IPS-NIHi7 (cell line): Measurements from ENCODE around the gene GPATCH8.

Source experiments
- DNase-seq: peaks from one replicate; pipeline ENCODE4 v3.0.0; 2012; ENCODE audit warnings: mixed read lengths; ENCODE audit errors: extremely low spot score

Gene GPATCH8

DNA sequence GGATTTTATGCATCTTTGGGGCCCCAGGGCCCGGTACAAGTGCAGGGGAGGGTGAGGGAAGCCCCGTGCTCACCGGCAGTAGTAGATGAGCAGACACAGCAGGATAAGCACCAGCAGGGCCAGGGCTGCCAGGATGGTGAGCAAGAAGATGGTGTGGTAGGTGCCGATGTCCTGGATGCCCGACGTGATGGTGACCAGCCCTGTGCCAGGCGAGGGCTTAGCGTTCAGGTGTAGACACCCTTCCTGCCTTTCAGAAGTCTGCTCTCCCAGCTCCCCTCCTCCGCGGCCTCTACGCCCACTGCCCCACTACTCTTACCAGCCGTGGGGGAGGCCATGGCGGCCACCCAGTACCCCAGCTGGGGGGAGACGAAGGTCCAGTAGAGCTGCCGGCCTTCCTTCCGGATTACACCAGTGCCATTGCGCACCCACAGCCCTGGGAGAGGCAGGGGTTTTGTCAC is 147.5 kb downstream of the GPATCH8 start:
- no peak for DNase-seq

DNA sequence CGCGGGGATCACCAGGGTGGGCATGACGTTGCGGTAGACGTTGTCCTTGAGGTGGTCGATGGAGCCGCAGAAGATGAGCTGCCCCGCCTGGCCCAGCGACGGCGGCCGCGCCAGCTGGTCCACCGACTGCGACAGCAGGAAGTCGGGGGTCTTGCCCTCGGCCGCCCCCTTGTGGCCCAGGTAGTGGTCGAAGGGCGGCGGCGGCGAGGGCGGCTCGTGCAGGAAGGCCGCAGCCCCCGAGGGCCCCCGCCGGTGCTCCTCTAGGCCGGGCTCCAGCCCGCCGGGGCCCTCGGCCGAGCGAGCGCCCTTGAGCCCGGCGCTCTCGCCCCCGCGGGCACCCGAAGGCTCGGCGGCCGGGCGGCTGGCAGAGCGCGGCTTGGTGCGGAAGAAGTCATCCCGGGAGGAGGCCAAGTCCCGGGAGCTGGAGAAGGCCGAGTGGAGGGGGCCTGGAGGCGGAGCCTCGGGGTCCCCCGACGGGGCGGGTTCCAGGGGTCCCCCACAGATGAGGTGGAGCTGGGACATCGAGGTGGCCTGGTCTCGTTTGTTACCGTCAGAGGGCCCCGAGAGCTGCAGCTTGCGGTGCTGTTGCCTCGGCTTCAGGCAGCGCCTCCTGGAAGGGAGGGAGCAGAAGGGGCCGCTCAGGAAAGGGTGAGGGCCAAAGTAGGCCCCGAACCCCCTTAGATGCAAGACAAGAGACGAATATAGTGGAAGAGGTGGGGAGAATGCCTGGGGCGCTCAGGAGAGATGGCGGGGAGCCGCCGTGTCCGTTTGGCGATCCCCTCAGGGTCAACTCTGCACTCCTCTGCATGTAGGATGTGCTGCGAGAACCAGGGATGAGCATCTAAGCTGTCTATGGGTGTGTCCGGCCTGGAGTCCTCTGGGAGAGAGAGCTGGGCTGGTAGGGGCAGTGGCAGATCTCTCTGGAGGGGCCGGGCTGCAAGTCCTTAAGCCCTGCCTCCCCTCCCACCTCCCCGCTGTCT is 148.3 kb downstream of the GPATCH8 start:
- peak; percentile 87 for DNase-seq

DNA sequence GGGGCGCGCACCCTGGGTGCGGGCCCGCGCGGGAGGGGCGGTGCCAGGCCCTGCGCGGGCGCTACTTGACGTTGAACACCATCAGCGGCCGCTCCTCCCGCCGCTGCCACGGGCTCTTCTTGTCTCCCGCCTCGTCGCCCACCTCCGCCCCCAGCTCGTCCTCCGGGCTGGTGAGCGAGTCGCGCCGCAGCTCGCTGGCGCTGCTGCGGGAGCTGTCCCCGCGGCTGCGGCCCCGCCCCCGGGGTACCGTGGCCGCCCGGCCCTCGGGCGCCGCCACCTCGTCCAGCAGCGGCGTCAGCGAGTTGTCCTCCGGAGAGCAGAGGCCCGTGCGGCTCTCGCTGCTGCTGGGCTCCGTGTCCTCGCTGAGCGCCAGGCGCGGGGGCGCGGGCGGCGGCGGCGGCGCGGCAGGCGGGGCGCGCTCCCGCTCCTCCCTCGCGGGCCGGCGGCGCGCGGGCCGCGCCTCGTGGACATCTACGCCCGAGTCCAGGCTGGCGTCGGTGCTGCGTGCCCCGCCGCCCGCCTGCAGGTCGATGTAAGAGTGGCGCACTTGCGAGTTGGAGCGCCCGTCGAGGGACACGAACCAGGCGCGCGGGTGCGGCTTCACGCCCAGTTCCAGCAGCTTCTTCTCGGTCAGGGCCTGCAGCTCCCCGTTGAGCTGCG is 149.4 kb downstream of the GPATCH8 start:
- DNase-seq = peak; percentile 58

DNA sequence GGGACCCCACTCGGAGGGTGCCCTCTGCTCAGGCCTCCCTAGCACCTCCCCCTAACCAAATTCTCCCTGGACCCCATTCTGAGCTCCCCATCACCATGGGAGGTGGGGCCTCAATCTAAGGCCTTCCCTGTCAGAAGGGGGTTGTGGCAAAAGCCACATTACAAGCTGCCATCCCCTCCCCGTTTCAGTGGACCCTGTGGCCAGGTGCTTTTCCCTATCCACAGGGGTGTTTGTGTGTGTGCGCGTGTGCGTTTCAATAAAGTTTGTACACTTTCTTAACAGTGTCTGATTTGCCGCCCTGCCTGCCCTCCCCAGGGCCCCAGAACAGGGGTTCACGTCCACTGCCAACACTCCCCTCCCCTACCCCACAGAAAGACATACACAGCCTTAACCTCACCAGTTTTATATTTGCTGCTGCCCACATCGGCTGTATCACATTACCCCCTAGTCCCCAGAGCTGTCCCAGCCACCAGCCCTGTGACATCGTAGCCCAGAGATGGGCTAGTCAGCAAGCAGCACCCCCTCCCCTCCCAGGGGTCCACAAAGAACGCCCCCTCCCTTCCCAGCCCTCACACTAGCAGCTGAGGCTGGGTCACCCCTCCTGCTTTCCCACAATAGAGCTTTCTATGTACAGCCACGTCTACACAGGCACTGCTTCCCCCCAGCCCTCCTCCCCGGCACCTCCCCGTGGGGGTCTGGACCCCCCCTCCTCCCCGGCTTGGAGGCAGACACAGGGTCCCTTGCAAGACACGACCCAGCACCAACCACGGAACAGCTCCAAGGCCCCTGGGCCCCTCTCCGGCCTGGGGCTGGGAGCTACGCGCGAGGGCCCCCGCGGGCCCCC is 150.2 kb downstream of the GPATCH8 start:
- DNase-seq = no peak

DNA sequence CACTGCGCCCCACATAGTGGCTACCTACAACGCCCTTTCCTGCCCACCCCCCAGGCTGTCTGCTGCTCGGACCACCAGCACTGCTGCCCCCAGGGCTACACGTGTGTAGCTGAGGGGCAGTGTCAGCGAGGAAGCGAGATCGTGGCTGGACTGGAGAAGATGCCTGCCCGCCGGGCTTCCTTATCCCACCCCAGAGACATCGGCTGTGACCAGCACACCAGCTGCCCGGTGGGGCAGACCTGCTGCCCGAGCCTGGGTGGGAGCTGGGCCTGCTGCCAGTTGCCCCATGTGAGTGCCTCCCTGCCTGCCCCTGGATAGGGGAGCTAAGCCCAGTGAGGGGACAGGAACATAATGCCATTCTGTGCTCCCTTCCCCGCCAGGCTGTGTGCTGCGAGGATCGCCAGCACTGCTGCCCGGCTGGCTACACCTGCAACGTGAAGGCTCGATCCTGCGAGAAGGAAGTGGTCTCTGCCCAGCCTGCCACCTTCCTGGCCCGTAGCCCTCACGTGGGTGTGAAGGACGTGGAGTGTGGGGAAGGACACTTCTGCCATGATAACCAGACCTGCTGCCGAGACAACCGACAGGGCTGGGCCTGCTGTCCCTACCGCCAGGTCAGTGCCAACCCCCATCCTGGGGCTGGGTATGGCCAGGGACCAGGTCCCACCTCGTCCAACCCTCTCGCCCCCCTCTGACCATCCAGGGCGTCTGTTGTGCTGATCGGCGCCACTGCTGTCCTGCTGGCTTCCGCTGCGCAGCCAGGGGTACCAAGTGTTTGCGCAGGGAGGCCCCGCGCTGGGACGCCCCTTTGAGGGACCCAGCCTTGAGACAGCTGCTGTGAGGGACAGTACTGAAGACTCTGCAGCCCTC is 151.0 kb downstream of the GPATCH8 start:
- DNase-seq = no peak

DNA sequence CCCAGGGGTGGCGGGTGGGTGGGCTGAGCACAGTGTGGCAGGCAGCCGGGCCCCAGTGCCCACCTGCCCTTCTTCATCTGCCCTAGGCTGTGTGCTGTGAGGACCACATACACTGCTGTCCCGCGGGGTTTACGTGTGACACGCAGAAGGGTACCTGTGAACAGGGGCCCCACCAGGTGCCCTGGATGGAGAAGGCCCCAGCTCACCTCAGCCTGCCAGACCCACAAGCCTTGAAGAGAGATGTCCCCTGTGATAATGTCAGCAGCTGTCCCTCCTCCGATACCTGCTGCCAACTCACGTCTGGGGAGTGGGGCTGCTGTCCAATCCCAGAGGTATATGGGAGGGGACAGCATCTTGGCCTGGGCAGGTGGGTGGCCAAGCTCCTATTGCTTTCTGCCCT is 151.7 kb downstream of the GPATCH8 start:
- DNase-seq = no peak

DNA sequence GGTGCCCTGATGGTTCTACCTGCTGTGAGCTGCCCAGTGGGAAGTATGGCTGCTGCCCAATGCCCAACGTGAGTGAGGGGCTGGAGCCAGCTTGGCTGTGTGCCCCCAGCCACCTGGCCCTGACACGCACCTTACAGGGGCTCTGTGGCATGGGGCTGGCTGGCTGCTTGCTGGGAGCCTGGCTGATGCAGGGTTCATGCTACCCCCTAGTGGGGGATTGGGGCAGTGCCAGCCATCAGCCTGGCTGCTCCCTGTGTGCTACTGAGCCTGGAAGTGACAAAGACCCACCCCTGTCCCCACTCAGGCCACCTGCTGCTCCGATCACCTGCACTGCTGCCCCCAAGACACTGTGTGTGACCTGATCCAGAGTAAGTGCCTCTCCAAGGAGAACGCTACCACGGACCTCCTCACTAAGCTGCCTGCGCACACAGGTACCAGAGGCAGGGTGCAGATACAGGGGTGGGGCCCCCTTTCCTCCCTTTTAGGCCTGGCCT is 152.4 kb downstream of the GPATCH8 start:
- DNase-seq = peak; percentile 83

DNA sequence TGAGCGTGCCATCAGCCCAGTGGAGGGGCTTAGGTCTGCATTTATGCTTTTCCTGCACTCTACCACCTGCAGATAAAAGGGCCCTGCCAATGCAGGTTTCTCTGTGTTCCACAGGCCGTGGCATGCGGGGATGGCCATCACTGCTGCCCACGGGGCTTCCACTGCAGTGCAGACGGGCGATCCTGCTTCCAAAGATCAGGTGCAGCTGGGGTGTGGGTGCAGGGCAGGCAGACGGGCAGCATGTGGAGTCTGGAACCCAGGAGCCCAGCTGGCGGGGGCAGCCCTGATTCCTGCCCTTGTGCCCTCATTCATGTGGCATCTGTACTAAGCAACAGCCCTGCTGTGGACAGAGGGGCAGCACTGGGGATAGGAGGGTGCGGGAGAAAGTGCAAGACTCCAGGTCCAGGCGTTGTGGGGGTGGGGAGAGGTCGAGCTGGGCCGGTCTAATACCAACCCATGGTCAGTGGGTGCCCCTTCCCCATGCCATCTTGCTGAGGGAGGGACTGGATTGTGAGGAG is 153.6 kb downstream of the GPATCH8 start:
- DNase-seq = no peak

DNA sequence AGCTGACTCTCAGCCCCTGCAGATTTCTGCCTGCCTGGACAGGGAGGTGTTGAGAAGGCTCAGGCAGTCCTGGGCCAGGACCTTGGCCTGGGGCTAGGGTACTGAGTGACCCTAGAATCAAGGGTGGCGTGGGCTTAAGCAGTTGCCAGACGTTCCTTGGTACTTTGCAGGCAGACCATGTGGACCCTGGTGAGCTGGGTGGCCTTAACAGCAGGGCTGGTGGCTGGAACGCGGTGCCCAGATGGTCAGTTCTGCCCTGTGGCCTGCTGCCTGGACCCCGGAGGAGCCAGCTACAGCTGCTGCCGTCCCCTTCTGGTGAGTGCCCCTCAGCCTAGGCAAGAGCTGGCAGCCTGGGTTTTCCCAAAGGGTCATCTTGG is 154.2 kb downstream of the GPATCH8 start:
- DNase-seq = no peak

DNA sequence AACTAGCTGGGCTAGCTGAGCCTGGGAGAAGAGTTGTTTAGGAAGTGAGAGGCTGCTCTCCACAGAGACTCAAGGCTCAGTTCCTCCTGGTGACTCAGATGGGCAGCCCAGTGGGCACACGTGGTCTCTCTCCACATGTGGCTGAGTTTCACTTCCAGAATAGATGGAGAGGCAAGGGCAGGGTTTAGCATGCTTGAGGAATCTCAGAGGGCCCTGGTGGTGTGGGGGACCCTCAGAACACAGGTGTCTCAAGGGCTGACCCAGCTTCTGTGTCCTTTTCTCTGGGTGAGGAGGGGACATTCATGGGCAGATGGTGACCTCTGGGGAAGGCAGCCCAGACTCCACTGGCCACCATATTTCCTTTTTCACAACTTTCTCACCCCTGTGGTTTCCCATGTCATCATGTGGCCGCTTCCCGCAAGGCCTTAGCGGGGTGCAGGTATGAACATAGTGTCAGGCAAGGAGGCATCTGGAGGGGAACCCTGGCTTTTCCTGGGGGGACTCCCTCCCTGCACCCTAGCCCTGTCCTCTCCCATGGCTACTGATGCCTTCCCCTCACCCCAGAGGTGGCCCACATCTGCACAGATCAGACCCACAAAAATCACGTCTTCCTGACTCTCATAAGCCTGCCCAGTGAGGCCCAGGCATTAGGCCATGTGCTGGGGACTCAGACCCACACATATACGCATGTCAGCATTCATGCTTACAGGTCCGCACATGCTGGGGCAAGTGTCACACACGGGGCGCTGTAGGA is 154.8 kb downstream of the GPATCH8 start:
- no peak for DNase-seq
